GDM1 (cell line): ENCODE results near the gene OR3A3.

Experiments used
- DNase-seq: peaks from one replicate; lab custom pipeline; 2025; lab: John Stamatoyannopoulos, UW

Gene OR3A3

DNA sequence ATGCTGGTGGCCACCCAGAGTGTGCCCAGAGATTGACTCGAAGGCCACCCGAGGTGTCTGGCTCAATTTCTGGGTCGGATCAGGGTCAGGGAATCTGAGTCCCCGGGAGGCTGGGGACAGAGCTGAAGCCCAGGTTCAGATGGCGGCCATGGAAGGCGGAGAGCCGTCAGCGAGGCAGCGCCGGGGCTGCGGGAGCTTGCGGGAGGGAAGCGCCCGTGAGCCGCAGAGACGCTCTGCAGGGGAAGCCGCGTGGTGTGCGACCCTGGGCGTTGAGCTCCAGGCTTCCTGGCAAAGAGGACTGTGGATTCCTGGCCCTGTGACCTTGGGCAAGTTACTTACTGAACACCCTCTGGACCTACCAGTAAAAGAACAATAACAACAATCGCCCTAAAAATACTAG is 61.0 kb downstream of the OR3A3 start:
- DNase-seq, result no peak
